Effector CD4-positive, alpha-beta T cell (primary cell): ENCODE measurements around the gene KHNYN.

Experiments used
- DNase-seq: peaks from one replicate; pipeline ENCODE4 v3.0.0-alpha.2; 2020

Gene KHNYN

GRCh38 chr14:24401810-24402702, 27.7 kb upstream of the KHNYN start:
- no peak for DNase-seq

- no peak for DNase-seq
Measured at GRCh38 chr14:24403294-24403998, 26.3 kb upstream of the KHNYN start.

- DNase-seq = no peak
Measured at GRCh38 chr14:24404814-24405213, 24.9 kb upstream of the KHNYN start.

DNA sequence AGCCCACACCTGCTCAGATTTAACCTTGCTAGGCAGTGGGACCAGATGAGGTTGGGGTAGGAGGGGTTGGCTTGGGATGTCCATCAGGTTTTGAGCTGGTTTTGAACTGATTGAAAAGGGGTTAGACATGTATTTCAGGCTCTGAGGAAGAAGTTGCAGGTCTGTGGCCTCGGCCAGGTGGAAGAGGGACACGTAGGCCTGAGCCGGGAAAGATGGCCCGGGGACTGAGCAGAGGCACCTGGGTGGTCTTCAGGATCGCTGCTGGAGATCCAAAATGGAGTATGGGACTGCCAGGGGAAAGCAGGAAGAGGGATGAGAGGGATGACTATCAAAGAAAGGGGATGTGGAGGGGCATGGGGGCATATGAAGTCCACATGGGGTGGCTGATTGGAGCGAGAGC, 23.3 kb upstream of the KHNYN start:
- no peak for DNase-seq

GRCh38 chr14:24407608-24408325, 22.0 kb upstream of the KHNYN start:
- no peak for DNase-seq

- DNase-seq = no peak
Measured at GRCh38 chr14:24408764-24409163, 21.0 kb upstream of the KHNYN start.

DNA sequence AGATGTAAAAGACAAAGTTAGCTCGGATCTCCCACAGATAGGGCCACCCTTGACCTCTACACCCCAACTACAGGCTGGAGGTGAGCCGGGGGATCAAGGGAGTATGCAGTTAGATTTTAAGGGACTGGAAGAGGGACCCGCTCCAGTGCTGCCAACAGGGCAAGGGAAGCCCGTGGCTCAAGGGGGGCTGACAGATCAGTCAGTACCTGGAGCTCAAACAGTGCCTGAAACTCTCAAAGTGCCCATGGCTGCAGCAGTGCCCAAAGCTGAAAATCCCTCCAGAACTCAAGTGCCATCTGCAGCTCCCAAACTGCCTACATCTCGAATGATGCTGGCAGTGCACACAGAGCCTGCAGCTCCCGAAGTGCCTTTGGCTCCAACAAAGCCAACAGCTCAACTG, 20.6 kb upstream of the KHNYN start:
- DNase-seq = no peak

DNA sequence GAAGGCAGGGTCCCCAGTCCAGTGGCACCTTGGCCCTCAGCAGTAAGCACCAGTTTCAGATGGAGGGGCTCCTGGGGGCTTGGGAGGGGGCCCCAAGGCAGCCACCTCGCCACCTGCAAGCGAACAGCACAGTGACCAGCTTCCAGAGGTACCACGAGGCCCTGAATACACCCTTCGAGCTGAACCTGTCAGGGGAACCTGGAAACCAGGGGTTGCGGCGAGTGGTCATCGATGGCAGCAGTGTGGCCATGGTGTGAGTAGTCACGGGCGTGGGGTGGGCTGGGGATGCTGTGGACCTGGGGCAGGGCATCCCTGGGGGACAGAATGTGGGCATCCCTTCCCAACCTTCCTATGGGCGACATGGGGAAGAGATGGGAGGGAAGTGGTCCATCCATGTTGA, 19.8 kb upstream of the KHNYN start:
- DNase-seq = no peak

GRCh38 chr14:24411443-24412389, 18.0 kb upstream of the KHNYN start:
- DNase-seq = no peak

GRCh38 chr14:24414077-24414476, 15.7 kb upstream of the KHNYN start:
- DNase-seq = no peak

- no peak for DNase-seq
Measured at GRCh38 chr14:24414732-24415420, 14.9 kb upstream of the KHNYN start.

GRCh38 chr14:24415421-24416253, 14.1 kb upstream of the KHNYN start:
- DNase-seq = no peak

- no peak for DNase-seq
Measured at GRCh38 chr14:24416254-24416931, 13.4 kb upstream of the KHNYN start.

DNA sequence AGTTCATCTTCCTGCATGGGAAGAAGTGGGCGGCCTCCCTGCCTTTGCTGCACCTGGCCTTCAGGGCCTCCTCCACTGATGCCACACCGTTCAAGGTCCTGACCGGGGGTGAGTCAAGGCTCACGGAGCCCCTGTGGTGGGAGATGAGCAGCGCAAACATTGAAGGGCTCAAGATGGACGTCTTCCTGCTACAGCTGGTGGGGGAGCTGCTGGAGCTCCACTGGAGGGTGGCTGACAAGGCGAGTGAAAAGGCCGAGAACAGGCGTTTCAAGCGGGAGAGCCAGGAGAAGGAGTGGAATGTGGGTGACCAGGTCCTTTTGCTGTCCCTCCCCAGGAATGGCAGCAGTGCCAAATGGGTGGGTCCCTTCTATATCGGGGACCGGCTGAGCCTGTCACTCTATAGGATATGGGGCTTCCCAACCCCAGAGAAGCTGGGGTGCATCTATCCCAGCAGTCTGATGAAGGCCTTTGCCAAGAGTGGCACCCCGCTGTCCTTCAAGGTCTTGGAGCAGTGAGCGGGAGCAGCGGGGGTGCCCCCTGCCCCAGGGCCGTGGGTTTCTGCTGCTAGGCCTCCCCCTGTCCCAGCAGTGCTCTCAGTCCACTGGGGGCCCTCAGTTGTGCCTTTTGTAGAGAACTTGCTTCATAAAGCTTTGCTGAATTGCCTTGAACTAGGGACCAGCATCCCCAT, 12.7 kb upstream of the KHNYN start:
- no peak for DNase-seq

DNA sequence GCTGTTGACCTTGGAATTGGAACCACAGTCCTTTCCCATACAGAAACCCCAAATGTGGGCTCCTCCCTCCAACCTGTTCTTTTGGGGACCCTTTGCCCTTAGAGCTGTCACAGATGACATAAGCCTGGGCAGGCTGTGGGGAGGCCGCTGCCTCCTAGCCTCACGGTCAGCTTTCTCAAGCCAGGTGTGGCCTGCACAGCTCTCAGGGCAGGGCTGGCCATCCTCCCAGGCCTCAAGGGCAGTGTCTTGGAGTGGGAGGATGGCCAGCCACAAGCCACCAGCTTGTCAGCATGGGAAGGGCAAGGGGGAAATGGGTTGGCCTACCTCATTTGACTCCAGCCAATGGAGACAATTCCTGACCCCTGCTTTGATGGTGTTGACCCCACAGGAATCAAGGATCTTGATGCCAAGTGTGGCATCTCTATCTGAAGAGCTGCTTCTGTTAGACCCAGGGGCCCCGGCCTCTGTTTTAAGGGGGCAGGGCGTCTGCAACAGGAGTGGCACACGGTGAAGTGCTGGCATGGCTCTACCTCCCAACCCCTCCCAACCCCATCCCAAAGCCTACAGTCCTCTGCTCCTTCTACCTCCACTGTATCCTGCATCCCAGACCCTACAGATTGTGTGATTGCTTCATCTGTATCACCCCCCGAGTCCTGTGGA, 11.8 kb upstream of the KHNYN start:
- no peak for DNase-seq

- no peak for DNase-seq
Measured at GRCh38 chr14:24418492-24418873, 11.3 kb upstream of the KHNYN start.

- DNase-seq = no peak
Measured at GRCh38 chr14:24422261-24422660, 7.5 kb upstream of the KHNYN start.

DNA sequence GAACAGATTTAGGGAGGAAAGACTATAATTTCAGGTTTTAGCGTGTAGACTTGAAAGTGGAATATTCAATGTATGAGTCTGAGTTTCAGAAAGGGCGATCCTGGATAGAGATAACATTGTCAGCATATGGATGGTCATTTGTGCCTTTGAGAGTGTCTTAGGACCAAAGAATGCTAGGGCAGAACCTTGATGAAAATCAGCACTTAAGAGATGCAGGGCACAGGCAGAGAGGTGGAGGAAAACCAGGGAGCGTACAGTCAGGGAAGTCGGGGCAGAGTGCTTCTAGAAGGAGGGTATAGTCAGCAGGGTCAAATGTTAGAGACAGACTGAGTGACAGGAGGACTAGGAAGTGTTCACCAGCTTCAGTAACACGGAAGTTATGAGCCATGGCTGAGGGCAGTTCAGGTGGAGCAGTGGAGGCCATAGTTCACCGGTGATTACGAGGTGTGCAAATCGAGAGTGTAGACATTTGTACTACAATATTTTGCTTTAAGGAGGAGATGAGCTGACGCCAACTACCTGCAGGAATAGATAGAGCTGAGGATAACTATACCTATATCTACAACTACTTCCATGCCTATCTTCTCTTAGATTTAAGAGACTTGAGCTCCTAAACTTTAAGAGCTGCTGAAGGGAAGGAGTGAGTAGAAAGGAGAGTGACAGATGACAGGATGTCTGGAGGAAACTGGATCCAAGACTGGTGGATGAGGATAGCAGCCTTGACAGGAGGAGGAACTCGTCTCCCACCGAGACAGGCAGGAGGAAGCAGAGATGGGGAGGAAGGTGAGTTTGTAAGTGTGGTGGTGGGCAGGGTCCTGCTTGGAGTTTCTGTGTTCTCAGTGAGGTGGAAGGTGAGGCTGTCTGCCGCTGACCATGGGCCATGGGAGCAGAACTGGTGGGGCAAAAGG, 6.8 kb upstream of the KHNYN start:
- no peak for DNase-seq
